GM18519 (cell line): ENCODE data around the gene EVL.

Source experiments
- ATAC-seq: cut with Tn5 transposase; IDR thresholded peaks from one replicate; pipeline ENCODE4 v1.9.1; 2021; ENCODE audit warnings: mild to moderate bottlenecking, moderate library complexity; ENCODE audit not compliant: unreplicated experiment, low FRiP score

Gene EVL

DNA sequence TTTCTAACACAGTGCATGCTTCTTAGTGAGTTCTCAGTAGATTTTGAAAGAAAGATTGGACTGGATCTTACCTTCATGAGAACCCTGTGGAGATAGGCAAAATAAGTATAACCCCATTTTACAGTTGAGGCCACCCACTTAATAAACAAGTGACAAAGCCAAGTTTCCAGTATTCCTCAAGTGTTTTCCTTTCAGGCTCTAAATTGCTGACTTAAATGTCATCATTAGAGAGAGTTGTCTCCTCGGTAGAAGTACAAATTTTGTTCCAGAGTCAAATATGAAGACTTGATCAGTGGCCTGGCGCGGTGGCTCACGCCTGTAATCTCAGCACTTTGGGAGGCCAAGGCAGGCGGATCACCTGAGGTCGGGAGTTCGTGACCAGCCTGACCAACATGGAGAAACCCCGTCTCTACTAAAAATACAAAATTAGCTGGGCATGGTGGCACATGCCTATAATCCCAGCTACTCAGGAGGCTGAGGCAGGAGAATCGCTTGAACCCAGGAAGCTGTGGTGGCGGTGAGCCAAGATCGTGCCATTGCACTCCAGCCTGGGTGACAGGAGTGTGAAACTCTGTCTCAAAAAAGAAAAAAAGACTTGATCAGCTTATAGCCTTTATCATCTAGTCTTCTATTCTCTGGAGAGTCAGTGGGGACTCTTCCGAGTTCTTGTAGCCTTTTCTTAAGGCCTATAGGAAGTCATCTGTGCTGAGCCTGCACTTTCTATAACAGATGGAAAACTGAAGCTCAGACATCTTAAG lies 708 bp upstream of the EVL start:
- ATAC-seq, result peak; percentile 1

DNA sequence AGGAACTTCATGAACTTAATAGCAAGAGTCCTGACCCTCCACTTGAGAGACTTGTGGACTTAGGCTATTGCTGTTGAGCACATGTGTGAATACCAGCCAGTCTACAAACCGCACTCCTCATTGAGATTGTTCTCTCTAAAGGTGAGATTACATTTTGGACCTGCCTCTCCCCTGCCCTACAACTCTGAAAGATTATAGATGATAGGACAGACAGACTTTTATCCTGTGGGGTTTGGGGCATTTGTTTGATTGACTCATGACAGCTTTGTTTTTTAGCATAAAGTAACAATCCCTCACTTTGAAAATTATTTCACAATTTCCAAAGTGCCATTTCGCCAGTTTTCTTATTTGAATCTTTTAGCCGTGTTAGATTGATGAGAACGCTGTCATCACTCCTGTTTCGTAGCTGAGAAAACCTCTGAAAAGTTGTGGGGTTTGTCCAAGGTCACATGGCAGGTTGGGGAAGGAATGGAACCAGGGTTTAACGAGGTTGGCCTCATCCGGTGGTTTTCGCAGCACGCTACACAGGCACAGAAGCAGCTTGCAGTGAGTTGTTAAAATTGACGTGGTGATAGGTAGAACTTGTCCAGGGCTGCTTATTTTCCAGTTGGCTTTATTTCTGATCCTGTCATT lies 836 bp downstream of the EVL start:
- ATAC-seq, result no peak

DNA sequence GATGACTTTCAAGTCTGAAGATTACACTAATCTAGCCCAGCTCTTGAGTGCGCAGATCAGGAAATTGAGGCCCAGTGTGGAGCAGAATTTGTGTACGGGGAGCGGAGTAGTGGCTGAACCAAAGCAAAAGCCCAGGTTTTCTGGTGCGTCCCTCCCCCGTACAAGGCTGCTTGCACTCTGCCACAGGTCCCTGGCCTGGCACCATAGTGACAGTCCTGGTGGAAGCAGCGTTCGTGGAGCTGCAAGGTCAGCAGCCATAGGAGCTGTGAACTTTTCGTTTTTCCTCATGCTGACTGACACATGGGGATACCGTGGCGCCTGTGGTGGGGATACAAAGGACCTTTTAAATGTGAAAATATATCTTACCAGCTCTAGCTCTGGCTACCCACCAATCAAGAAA lies 1.7 kb downstream of the EVL start:
- no peak for ATAC-seq

DNA sequence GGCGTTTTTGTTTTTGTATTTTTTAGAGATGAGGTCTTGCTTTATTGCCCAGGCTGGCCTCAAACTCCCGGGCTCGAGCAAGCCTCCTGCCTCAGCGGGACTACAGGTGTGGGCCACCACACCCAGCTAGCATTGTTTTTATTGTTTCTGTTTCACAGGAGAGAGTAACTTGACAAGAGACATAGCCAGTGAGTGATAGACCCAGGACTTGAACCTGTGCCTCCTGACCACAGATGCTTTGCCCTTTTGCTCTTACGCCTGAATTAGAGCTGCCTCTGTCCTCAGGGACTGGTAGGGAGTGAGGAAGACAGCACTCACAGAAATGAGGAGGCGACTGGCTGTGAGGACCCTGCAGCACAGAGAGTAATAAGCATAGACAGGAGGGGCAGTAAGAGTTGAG lies 2.3 kb downstream of the EVL start:
- no peak for ATAC-seq

DNA sequence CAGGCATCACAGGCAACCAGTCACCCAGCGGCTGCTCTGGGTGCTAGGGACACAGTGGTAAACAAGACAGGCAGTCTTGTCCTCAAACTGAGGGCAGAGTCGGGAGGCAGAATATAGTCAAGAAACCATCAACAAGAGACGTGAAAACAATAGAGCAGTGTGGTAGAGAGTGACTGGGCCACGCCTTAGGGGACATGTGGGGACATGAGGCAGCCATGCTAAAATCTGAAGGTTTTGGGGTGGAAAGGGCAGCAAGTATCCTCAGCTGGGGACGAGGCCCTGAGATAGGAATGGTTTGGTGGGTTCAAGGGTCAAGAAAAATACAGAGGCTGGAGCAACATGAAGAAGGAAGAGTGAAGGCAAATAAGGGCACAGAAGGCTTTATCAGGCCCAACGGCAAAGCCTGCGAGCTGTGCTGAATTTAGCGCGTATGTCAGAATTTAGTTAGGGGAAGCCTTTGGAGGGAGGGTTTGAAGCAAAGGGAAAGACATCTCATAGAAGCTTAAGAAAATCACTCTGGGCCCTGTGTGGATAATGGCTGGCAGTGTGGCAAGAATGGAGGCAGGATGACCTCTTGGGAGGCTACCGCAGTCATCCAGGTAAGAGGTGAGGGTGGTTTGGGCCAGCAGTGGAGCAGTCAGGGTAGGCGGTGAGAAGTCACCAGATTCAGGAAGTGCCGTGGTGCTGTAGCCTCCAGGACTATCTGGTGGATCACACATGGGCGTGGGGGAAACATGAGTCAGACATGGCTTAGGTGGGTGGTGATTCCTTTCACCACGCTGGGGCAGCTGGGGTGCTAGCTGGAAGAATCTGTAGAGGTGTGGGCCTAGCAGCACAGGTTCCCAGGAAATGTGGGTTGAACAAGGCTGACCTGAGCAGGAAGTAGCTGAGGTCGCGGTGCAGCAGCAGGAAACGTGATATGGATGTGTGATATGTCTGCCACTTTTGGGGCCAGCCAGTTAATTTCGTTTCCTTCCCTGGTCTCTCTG lies 3.0 kb downstream of the EVL start:
- peak; percentile 28 for ATAC-seq

DNA sequence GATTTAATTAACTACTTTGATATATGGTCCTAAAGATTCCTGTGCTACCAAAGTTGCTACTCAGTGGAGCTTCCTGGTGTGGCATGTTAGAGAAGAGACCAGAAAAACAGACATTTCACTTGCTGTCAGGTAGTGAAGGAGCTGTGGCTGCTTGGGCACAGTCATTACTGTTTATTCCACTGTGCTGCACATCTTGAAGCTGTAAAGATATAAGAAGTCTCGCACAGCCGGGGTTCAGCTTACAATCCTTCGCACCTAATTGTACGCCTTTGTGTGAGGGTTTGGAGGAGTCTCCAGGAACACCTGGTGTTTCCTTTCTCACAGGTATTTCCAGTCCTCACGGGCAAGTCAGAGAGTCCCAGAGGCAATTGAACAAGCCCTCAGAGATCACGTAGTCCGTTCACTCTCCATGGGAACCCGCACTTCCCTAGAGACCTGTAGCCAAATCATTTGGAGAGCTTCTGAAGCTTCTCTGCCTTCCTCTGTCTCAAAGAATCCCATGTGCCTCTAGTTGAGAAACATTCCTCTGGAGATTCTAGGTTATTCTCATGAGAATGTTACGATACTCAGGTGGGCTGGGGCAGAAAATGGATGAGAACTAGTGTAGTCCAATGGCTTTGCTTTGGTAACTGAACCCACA lies 4.1 kb downstream of the EVL start:
- no peak for ATAC-seq

DNA sequence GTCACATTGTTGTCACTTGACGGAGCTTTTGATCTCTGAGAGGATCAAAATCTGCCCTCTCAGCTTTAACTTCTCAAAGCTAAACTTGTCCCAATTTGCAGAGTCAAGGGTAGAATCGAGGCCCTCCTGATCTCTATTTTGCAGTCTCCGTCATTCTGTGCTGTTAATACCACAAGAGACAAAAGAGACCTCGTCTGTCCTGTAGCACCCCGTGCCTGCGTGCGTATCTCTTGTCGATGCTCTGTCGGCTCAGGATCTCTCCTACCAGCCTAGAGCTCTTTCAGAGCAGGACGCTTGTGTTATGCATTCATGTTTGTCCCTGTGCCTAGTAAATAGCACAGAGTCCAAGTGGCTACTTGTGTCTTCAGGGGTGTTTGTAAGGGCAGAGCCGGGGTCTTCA lies 5.1 kb downstream of the EVL start:
- no peak for ATAC-seq

DNA sequence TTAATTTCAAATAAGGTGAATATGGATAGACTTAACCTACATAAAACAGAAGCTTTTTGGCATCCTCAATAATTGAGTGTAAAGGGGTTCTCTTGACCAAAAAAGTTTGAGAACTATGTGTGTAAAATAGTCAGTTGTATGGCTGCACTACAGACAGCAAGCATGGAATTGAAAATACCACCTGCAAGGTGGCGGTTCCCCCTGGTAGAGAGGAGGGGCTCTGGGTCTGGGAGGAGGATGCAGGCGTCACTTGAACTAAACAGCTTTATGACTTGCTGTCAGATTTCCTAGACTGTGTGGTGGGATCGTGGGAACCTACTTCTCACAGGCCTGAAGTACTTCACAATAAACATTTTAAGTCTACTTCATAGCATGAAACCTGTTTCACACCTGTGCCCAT lies 6.3 kb downstream of the EVL start:
- ATAC-seq, result no peak

DNA sequence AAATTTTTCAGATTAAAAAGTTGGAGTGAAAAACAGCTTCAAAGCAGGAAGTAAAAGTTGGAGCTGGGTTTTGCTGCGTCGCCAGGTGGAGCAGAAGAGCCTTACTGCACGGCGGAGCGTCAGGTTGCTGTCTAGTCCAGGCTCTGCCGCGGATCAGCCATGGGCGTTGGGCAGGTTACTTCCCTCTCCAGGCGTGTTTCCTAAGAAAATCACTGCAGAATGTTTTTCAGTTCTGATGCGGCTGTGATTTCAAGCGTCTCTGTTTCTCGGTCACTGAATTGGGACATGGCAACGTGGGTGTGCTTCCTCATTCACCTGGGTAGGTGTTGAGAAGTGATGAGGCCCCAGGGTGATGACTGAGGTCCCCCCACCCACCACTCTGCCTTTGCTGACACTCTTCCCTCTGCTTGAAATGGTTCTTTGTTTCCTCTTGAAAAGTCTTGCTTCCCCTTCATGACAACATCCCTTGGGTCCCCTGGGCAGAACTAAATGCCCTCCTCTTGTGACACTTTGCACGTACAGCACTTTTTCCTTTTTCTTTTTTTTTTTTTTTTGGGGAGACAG lies 7.6 kb downstream of the EVL start:
- ATAC-seq, result no peak

DNA sequence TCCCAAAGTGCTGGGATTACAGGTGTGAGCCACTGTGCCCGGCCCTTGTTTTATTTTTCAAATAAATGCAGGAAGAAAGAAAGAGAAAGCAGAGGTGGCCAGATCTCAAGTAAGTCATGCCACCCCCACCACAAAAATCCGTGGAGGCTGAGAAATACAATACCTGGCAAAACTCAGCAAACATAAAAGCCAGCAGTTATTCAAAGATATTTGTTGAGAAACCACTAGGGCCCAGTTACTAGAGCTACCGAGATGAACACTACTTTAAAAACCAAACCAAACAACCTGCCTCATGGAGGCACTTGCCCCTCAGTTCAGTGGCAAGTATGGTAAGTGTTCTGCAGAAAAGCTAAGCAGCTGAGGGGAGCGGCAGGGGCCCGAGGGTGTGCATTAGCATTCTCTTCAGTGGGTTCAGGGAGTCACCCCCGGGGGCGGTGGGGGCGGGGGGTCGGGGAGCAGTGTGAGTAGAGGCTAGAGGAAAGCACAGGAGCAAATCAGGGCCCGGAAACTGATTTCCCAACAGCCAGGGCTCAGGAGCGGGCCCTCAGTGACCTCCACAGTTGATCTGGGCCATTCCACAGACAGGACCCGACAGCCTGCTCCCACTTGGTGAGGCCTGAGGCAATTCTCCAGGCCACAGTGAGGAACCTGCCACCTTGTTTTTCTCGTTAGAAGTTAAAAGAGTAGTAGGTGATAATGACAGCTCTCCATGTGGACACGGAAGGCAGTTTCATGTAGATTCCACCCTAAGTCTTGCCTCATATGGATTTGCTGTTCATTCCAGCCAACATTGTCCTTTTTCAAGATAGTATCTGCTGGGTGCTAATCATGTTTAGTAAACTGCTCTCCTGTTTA lies 8.6 kb downstream of the EVL start:
- no peak for ATAC-seq

DNA sequence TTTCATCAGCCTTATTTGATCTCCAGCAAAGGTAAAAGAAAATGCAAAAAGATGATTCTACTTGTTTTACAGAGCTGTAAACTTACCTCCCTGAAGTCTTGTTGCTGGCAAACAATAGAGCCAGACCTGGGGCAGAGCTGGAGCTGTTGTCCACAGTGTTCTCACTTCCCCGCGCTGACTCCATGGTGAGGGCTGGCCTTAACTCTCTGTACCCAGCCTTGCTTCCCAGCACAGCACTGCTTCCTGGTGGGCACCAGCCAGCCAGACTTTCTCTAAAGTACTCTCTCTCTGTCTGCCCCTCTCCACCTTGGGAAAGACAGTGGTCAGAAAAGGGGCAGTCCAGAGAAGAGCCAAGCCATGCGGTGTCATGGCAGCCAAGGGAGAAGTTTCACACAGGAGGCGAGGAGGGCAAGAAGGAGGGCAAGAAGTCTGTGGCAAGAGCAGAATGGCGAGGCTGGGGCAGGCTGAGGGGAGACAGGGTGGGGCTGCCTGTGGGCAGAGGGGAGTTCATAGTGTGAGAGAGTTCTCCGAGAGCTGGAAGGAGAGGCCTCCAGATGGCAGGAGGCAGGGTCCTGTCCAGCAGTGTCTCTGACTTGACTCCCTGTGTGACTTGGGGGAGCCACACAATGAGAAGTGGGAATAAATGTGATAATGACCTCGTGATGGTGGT lies 9.3 kb downstream of the EVL start:
- no peak for ATAC-seq

DNA sequence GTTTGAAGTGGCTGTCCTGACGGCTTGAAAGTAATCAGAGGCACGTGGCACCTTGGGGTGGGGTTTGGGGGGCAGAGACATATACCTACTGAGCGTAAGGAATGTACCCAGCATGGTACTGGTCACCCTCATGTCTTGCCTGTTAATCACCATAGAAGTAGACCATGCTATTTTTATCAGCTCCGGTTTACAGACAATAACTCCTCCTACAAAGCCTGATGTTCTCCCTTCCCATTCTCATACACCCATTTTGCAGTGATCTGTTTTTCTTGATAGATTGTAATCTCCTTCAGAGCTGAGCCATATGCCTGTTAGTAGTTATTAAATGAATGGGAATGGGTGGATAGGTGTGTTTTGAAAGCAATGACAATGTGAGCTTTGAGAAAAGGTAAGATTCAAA lies 10.5 kb downstream of the EVL start:
- no peak for ATAC-seq

DNA sequence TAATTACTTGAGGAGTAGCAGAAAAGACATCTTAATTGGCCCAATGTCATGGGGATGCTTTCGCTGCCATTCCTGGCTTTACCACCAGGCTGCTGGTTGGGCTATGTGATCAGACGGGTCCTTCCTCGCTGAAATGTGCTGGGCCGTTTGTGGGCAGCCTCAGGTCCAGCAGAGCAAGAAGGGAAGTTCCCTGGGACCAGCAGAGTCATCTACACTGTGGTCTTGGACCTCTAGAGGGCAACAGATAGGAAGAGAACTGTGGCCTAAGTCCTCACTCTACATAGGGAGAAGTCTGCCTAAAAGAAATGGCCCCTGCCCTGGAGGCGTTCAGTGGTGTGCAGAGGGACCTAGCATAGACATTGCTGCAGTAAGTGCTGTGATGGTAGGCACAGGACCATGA lies 10.9 kb downstream of the EVL start:
- no peak for ATAC-seq

DNA sequence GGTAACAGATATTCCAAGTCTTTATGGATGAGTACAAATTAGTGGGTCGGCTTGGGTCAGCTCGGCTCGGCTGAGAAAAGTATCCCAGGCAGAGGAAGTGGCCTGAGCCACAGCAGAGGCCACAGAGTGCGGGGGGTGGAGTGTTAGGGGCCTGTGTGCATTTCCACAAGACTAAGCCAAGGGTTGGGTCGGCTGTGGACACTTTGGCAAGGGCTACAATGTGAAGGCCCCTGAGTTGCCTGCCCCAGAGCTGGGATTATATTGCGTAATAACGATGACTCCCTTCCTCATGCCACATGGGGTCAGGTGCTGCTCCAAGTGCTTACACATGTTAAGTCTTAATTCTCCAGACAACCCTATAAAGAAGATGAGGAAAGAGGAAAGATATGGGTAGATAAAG lies 11.4 kb downstream of the EVL start:
- ATAC-seq, result no peak

DNA sequence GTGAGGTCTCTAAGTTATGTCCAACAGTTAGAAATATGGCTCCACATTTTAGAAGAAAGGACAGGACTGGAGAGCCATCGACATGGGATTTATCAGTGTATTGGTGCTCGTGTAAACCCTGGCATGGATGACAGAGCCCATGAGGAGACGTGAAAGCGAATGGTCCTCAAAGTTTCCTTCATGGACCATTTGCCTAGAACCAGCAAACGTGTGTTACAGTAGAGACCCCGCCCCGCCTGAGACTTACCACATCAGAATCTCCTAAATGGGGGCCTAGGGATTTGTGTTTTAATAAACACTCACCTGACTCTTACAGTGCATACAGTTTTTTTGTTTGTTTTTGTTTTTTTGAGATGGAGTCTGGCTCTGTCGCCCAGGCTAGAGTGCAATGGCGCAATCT lies 12.2 kb downstream of the EVL start:
- no peak for ATAC-seq

DNA sequence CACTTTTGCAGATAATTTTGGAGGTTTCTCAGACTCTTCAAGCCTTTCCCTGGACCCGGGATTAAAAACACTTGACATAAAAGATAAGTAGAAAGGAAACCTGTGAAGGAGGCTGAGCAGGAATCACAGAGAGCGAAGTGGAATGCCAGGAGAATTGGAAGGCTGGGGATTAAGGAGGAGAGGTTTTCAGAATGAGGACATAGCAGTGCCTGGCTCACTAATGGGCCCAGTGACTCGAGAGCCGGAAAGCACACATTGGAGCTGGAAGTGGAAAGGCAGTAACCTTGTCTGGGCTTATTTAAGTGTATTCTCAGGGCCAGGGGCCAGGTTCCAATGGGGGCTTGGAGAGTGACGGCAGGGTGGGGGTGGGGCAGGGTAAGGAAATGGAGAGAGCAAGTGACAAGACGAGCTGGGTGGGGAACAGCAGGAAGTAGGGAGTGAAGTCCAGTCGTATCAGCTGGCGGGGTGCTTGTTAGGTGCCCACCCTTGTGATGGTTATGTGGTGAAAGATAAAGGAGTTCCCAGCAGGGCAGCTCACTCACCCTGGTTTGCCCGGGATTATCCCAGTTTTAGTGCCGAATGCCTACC lies 13.1 kb downstream of the EVL start:
- ATAC-seq, result no peak

DNA sequence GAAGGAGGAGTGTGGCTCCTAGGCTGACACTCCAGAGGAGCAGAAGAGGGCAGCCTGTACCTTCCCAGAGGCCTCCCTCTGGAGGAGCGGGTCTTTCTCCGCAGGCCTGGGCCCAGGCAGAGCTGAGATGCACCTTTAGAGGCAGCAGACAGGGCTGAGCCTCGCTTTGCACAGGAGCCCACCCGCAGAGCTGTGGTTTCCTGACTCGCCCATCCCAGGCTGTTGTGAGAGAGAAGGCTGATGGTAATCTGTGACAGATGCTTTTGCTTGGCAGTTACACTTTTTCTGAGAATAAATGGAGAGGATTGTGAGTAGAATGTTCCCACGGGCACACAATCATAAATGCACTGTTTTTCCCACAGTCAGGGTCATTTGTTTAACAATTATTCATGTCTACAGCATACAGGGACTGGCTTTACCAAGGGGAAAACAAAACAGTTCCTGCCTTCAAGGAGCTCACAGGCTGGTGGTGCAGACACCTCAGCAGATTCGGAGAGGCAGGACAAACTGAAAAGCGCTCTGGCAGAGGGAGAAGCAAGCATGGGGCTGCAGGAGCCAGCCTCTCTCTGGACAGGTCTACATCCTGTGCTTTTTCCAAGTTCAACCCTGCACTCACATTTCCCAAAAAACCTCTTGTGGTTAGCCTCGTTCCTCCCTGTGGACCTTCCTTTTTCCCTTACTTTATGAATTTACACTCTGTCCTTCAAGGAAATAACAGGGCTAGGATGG lies 13.9 kb downstream of the EVL start:
- peak; percentile 50 for ATAC-seq

DNA sequence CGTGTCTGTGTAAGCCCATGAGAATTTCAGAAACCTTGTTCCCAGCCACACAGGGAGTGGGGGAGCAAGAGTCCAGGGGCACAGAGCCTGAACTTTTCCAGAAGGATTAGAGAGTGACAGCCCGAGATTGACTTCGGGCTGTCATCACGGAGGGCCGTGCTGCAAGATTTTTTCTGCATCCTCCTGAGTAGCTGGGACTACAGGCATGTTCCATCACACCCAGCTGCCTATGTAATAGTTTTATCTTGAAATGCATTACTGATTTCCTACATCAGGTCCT lies 14.4 kb downstream of the EVL start:
- ATAC-seq, result no peak
